GM12891 (cell line): Measurements from ENCODE around the gene ZNF491.

ENCODE experiments used
- PAX5 ChIP-seq: IDR thresholded peaks from 2 replicates; pipeline ENCODE4 v1.6.1; 2011; ENCODE audit warnings: low read length, moderate library complexity, mild to moderate bottlenecking; ENCODE audit not compliant: insufficient read depth, severe bottlenecking
- POLR2A ChIP-seq: IDR thresholded peaks from 2 replicates; pipeline ENCODE4 v1.6.1; 2011; ENCODE audit warnings: low read depth, low read length, control low read depth
- POLR2AphosphoS5 ChIP-seq: IDR thresholded peaks from 2 replicates; pipeline ENCODE4 v1.6.1; 2011; ENCODE audit warnings: low read depth, low read length, control low read depth
- SPI1 ChIP-seq: IDR thresholded peaks from 2 replicates; pipeline ENCODE4 v1.6.1; 2011; ENCODE audit warnings: low read depth, low read length, control low read depth
- TAF1 ChIP-seq: IDR thresholded peaks from 2 replicates; pipeline ENCODE4 v1.6.1; 2011; ENCODE audit warnings: low read depth, low read length, control low read depth

DNA sequence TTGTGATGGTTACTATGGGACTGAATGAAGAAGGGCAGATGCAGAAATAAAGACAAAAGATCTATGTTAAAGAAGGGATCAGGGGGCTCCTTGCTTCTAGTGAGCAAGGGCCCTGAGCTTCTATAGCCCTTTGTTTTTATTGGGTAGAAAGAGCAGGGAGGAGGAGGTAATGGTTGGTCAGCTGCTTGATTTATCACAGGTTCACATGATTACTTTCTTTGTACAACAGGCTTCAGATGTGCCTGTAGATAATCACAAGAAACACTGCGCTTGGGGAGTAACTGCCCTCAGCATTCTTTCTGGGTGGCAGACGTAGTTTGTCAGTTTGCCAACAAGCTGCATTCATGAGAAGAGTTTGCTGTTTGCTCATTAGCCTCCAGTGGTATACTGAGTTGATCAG lies 45.4 kb downstream of the ZNF491 start:
- no peak for TF ChIP-seq POLR2A
- no peak for TF ChIP-seq SPI1
- TF ChIP-seq TAF1, result no peak
- no peak for TF ChIP-seq POLR2AphosphoS5
- TF ChIP-seq PAX5, result no peak
